ENCODE measurements around the gene SPTLC2.

Gene SPTLC2

DNA sequence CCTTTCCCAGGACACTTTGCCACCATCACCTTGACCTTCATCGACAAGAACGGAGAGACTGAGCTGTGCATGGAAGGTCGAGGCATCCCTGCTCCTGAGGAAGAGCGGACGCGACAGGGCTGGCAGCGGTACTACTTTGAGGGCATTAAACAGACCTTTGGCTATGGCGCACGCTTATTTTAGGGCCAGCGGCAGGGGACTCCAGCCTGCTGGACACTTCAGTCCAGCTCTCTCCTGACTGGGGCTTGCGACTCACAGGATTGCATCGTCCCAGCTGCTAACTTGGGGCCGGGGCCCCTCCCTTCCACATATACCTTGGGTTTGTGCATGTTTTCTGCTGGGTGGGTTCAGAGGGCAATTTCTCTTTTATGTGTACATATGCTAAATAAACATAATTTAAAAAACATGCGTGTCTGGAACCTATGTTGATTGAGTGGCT, 147.4 kb downstream of the SPTLC2 start:
- peak; percentile 21 for DNase-seq (ENCODE audit: low spot score)

GRCh38 chr14:77467801-77468200, 148.6 kb downstream of the SPTLC2 start:
- DNase-seq (ENCODE audit: low spot score): no peak

GRCh38 chr14:77459072-77459723, 157.2 kb downstream of the SPTLC2 start:
- peak; percentile 63 for DNase-seq (ENCODE audit: low spot score)

DNA sequence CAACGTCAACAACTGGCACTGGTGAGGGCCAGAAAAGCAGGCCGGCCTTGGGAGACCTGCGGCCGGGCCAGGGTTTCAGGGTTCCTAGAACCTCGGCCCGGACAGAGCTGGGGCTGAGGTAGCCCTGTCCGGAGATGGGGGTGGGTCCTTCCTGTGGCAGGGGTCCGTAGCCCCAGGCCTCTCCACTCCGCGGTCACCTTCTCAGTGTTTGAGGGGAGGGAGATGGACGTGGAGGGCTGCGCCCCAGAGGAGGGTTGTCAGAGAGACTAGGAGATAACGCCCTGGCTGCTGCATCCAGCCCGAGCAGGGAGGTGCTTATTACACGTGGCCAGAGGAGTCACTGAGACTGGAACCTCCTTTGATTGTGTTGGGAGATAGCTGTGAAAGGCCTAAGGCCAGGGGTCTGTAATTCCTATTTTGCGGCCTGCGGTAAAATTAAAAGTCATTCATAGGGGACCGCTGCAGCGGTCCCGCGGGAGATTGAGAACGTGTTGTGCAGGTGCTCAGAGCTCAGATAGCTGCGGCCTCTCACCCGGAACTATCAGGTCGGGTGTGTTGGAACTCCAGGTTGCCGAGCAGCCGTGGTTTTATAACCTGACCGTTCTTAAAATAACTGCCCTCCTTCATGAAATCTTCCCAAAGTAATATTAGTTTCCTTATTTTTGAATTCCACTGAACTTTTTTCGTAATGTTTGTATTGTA, 158.0 kb downstream of the SPTLC2 start:
- peak; percentile 42 for DNase-seq (ENCODE audit: low spot score)

- peak; percentile 96 for DNase-seq (ENCODE audit: low spot score)
These were observed 158.8 kb downstream of the SPTLC2 start, which contains the start of the genes AHSA1 and VIPAS39 for GRCh38 chr14:77457522-77458248. AHSA1 (plus strand) TSS chr14:77458093; CDS start chr14:77458190, 97 bp downstream. VIPAS39 (minus strand) TSS chr14:77457601; CDS start chr14:77454102, 3,499 bp downstream.

- peak; percentile 44 for DNase-seq (ENCODE audit: low spot score)
These were observed 159.3 kb downstream of the SPTLC2 start for GRCh38 chr14:77457115-77457521.

All from AG20443 (cell line).